Measurements from ENCODE around the gene INPP5K. TPM values are rescaled to one million over a fixed set of nuclear protein-coding genes. Genes with fewer than 3 reads are reported as not detected.

Gene INPP5K
- total and polyA plus RNA-seq, 2 of the 4 experiments (the other 2 are of a cell fraction): 14.9 to 17.4 TPM

- Histone ChIP-seq H3K27me3 (ENCODE audit: control insufficient read depth, insufficient read depth, low read length) (no peaks in the 10 kb centered on the region), H3K36me3 (ENCODE audit: control insufficient read depth, insufficient read depth, low read length) (peaks cover 14% of the 10 kb centered on the region), H3K18ac (ENCODE audit: low read depth, low read length) (no peak overlapping the region), H2BK5ac (ENCODE audit: low read depth, low read length, poor library complexity, severe bottlenecking) (no peak overlapping the region), H3K27ac (ENCODE audit: insufficient read depth, low read length) (no peak overlapping the region), H2BK15ac (ENCODE audit: low read depth, low read length) (no peak overlapping the region), H3K23ac (ENCODE audit: low read depth, low read length) (no peak overlapping the region), H3K4me3 (ENCODE audit: insufficient read depth, low read depth, low read length) (no peak overlapping the region), H3K14ac (replicated peaks; ENCODE audit: low read depth, low read length) (no peak overlapping the region), H3K9me1 (ENCODE audit: insufficient read depth, low read length) (peaks cover 9% of the 10 kb centered on the region; the same call in 1 of the 2 replicates), H3K4me2 (ENCODE audit: low read depth, low read length) (no peak overlapping the region), H2AK9ac (replicated peaks; ENCODE audit: low read depth, low read length, poor library complexity) (no peak overlapping the region), H4K5ac (ENCODE audit: low read depth, low read length) (no peak overlapping the region), H4K8ac (ENCODE audit: low read depth in 2 of 2, low read length in 2 of 2) (no peak overlapping the region), H3K79me1 (ENCODE audit: low read depth in 1 of 2, low read length in 2 of 2) (peaks cover 5 to 20% of the 10 kb centered on the region in 2 experiments; a peak in 3 of 4 replicates), H3K9ac (ENCODE audit: low read depth, low read length) (no peak overlapping the region), H3K9me3 (ENCODE audit: control insufficient read depth, insufficient read depth, low read length) (no peaks in the 10 kb centered on the region), H2AK5ac (ENCODE audit: low read depth, low read length) (no peak overlapping the region), H2AFZ (replicated peaks; ENCODE audit: low read length, poor library complexity) (no peak overlapping the region), H4K91ac (ENCODE audit: insufficient read depth, low read depth, low read length) (no peak overlapping the region), H3K4ac (ENCODE audit: low read depth, low read length) (no peak overlapping the region), H2BK20ac (ENCODE audit: low read depth, low read length) (no peak overlapping the region), H2BK120ac (ENCODE audit: low read depth, low read length) (no peak overlapping the region), H3K4me1 (ENCODE audit: control insufficient read depth, insufficient read depth, low read length) (peaks cover 11% of the 10 kb centered on the region), H4K20me1 (ENCODE audit: insufficient read depth, low read length) (peaks cover 3% of the 10 kb centered on the region; the same call in 1 of the 2 replicates), H3K56ac (ENCODE audit: extremely low read depth, insufficient read depth, low read length) (no peak overlapping the region)
- ATAC-seq (ENCODE audit: low read depth): no peak
- dilution Hi-C loops (cut with HindIII; ENCODE audit: low sequenced_read_pairs, unreplicated experiment): no loop called here
- in situ Hi-C loops (cut with MboI; ENCODE audit: low sequenced_read_pairs): no loop called here
- POLR2A ChIA-PET (ENCODE audit: unreplicated experiment): interaction anchor here (0.5 kb wide), 1 partner anchor 94 kb away, joined by 3 read pairs; no protein-coding TSS in a partner anchor
- no TSS peak for BruUV-seq (replicated peaks)
- intact Hi-C loops (cut with micrococcal nuclease): no loop called here
- no peak for DNase-seq
- CTCF ChIA-PET: no interaction called here
- TF ChIP-seq MAZ (IDR thresholded peaks at IDR 0.05; ENCODE audit: borderline replicate concordance, low read depth, low read length) (no peak), SMC3 (IDR thresholded peaks at IDR 0.05; ENCODE audit: low read depth, low read length) (no peak), CHD1 (IDR thresholded peaks at IDR 0.05; ENCODE audit: low read depth, low read length) (no peak), MAFK (IDR thresholded peaks at IDR 0.05; ENCODE audit: low read depth, low read length) (no peak), ELK1 (IDR thresholded peaks at IDR 0.05; ENCODE audit: borderline replicate concordance, low read depth, low read length) (no peak), POLR2A (IDR thresholded peaks at IDR 0.05; ENCODE audit: low read depth, low read length) (no peak), MXI1 (IDR thresholded peaks at IDR 0.05; ENCODE audit: borderline replicate concordance, low read depth, low read length) (no peak), RCOR1 (IDR thresholded peaks at IDR 0.05; ENCODE audit: insufficient replicate concordance, low read length) (no peak), CEBPB (IDR thresholded peaks at IDR 0.05; ENCODE audit: low read depth, low read length) (no peak)
- 61% methylated on average over 3 of the region's 14 CpGs; no CpG with 5 or more reads in 1 of the 2 experiments for WGBS, 2 experiments (ENCODE audit: extremely low coverage in 2 of 2, insufficient read length in 1 of 2)
Measured at GRCh38 chr17:1495265-1495989, 21.0 kb downstream of the INPP5K start.

Data from IMR-90 (cell line).